Thoracic aorta (tissue), 2 donors: Measurements from ENCODE around the gene ELAC2. TPM values are rescaled to one million over a fixed set of nuclear protein-coding genes. Genes with fewer than 3 reads are reported as not detected.
A peak's percentile ranks its signal among the peaks of the same experiment; 100 is the strongest.

Experiments
- ATAC-seq: fragments of 150-250 bp; one replicate; pipeline ENCODE4 v1.8.0; 2017; ENCODE audit warnings: low read depth; ENCODE audit not compliant: insufficient number of reproducible peaks, low FRiP score
- DNase-seq: peaks from one replicate; pipeline ENCODE4 v3.0.0-alpha.2; 2020; ENCODE audit warnings: low spot score
- H3K27ac ChIP-seq, 2 donors: fragments of 200-600 bp; sonication (generic); 1 replicate in 1 of 2; 2 replicates in 1 of 2; pipeline ENCODE4 v1.5.1; 2016; ENCODE audit warnings: mild to moderate bottlenecking in 2 of 2, moderate library complexity in 2 of 2
- H3K27me3 ChIP-seq: fragments of 200-600 bp; sonication (generic); replicated peaks from 2 replicates; pipeline ENCODE4 v1.6.0; 2016; ENCODE audit warnings: mild to moderate bottlenecking; ENCODE audit not compliant: insufficient read depth
- H3K36me3 ChIP-seq: fragments of 200-600 bp; sonication (generic); one replicate; pipeline ENCODE4 v1.5.1; 2016
- H3K4me1 ChIP-seq, 2 donors: fragments of 200-600 bp; sonication (generic); 1 replicate in 1 of 2; 2 replicates in 1 of 2; pipeline versions ENCODE4 v1.5.1 to v1.6.0; 2016; ENCODE audit warnings: low read depth in 2 of 2, mild to moderate bottlenecking in 1 of 2; ENCODE audit not compliant: control insufficient read depth in 1 of 2
- H3K4me3 ChIP-seq: fragments of 200-600 bp; sonication (generic); 2 replicates; pipeline ENCODE4 v1.5.1; 2016; ENCODE audit warnings: mild to moderate bottlenecking
- H3K9me3 ChIP-seq: fragments of 200-600 bp; sonication (generic); 2 replicates; pipeline ENCODE4 v1.5.1; 2016
- total RNA-seq, 2 donors: library from RNA; depleted of rRNA; stranded (reverse); fragments of >200 nt; gene quantifications; one replicate each; pipeline versions ENCODE4 v1.1.0 to v1.2.3, GENCODE V29; 2016
- TF ChIP-seq, protein P1 (sequence below): fragments of 200-600 bp; sonication (generic); IDR thresholded peaks from one replicate; pipeline ENCODE4 v1.5.1; 2019; ENCODE audit warnings: antibody characterized with exemption

The ELAC2 gene, protein sequence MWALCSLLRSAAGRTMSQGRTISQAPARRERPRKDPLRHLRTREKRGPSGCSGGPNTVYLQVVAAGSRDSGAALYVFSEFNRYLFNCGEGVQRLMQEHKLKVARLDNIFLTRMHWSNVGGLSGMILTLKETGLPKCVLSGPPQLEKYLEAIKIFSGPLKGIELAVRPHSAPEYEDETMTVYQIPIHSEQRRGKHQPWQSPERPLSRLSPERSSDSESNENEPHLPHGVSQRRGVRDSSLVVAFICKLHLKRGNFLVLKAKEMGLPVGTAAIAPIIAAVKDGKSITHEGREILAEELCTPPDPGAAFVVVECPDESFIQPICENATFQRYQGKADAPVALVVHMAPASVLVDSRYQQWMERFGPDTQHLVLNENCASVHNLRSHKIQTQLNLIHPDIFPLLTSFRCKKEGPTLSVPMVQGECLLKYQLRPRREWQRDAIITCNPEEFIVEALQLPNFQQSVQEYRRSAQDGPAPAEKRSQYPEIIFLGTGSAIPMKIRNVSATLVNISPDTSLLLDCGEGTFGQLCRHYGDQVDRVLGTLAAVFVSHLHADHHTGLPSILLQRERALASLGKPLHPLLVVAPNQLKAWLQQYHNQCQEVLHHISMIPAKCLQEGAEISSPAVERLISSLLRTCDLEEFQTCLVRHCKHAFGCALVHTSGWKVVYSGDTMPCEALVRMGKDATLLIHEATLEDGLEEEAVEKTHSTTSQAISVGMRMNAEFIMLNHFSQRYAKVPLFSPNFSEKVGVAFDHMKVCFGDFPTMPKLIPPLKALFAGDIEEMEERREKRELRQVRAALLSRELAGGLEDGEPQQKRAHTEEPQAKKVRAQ
- 10 to 100 TPM; 50.2 to 81.3 TPM for total RNA-seq

DNA sequence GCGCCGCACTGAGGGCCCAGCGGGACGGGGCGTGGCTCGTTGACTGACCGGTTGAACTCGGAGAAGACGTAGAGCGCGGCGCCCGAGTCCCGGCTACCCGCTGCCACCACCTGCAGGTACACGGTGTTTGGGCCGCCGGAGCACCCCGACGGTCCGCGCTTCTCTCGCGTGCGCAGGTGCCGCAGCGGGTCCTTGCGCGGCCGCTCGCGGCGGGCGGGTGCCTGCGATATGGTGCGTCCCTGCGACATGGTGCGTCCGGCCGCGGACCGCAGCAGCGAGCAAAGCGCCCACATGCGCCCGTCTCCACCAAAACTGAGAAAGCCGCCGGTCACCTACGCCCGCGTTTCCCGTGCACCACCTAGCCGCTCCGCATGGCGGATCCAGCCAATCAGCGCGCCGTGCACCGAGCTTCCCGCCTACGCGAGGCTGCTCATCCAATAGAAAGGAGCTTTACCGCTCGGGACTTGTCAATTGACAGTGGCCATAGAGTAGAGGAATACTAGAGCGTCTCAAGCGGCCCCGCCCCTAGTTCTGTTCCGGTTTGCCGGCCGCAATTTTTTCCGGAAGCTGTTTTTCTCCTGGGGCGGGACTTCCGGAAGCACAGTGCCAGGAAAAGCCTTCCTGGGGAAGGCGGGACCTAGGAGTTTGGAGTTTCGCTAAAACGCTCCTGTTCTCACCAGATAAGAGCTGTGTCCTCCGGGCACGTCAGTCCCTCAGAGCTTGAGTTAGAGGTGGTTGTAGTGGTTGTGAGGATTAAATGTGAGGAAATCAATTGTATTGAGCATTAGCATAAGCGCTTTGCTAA is at the start of gene ELAC2:
Gene ELAC2, minus strand, starts transcription at position 373 of the 805 bp plus-strand sequence. Its CDS starts 80 bp downstream, at position 293.
- no peaks in the 10 kb centered on the region for H3K9me3 ChIP-seq
- DNase-seq (peak; percentile 89), ATAC-seq (peak; percentile 100)
- no peaks in the 10 kb centered on the region for H3K27me3 ChIP-seq
- H3K4me1 ChIP-seq = peaks cover 0 to 17% of the 10 kb centered on the region in 2 donors
- H3K27ac ChIP-seq = peak within 1 kb of the TSS; percentile 78 to 85
- TF ChIP-seq, protein P1, sequence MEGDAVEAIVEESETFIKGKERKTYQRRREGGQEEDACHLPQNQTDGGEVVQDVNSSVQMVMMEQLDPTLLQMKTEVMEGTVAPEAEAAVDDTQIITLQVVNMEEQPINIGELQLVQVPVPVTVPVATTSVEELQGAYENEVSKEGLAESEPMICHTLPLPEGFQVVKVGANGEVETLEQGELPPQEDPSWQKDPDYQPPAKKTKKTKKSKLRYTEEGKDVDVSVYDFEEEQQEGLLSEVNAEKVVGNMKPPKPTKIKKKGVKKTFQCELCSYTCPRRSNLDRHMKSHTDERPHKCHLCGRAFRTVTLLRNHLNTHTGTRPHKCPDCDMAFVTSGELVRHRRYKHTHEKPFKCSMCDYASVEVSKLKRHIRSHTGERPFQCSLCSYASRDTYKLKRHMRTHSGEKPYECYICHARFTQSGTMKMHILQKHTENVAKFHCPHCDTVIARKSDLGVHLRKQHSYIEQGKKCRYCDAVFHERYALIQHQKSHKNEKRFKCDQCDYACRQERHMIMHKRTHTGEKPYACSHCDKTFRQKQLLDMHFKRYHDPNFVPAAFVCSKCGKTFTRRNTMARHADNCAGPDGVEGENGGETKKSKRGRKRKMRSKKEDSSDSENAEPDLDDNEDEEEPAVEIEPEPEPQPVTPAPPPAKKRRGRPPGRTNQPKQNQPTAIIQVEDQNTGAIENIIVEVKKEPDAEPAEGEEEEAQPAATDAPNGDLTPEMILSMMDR = peak; percentile 30
- H3K4me3 ChIP-seq = peak within 1 kb of the TSS; percentile 89
- peaks cover 16% of the 10 kb centered on the region for H3K36me3 ChIP-seq

- Histone ChIP-seq H3K36me3 (no peaks in the 10 kb centered on the region), H3K27ac (no peak overlapping the region), H3K9me3 (no peaks in the 10 kb centered on the region), H3K27me3 (no peaks in the 10 kb centered on the region), H3K4me1 (no peaks in the 10 kb centered on the region), H3K4me3 (no peak overlapping the region)
- TF ChIP-seq, protein P1 = no peak
- no peak for DNase-seq
- no peak for ATAC-seq
Measured at GRCh38 chr17:13065032-13065431, 47.2 kb upstream of the ELAC2 start.

- Histone ChIP-seq H3K4me3 (no peak overlapping the region), H3K9me3 (no peaks in the 10 kb centered on the region), H3K27me3 (no peaks in the 10 kb centered on the region), H3K36me3 (no peaks in the 10 kb centered on the region), H3K4me1 (no peaks in the 10 kb centered on the region), H3K27ac (no peak overlapping the region)
- TF ChIP-seq, protein P1 = no peak
- no peak for DNase-seq
- no peak for ATAC-seq
Measured at GRCh38 chr17:13055131-13055530, 37.3 kb upstream of the ELAC2 start.

DNA sequence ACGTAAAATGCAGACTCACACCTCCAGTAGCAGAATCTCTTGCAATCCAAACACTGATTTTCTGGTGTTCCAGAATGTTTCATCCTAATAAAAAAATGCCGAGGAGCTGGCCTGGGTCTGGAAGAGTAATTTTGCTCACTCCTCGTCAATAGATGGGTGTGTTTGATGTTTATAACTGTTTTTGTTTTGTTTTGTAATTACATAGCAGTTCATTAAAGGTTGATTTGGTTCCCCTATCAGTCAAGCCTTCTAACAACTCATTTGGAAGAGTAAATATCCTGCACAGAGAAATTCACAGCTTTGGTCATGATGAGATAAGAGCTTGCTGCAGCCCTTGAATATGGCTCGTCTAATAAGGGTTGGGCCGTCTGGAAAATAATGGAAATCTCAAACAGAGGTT is 36.8 kb upstream of the ELAC2 start:
- no peak for DNase-seq
- Histone ChIP-seq H3K27me3 (no peaks in the 10 kb centered on the region), H3K36me3 (no peaks in the 10 kb centered on the region), H3K4me3 (no peak overlapping the region), H3K27ac (no peak overlapping the region), H3K4me1 (no peaks in the 10 kb centered on the region), H3K9me3 (no peaks in the 10 kb centered on the region)
- TF ChIP-seq, protein P1 = no peak
- ATAC-seq = no peak
